EL (cell line): Measurements from ENCODE around the gene GPC4.
"Not testable (repeated sequence)": the region's sequence is repeated elsewhere in the genome, so short reads cannot be mapped to it uniquely, and the experiment has no call there.

Experiments used
- DNase-seq: peaks from one replicate; pipeline ENCODE4 v3.0.0-alpha.2; 2016

Gene GPC4

GRCh38 chrX:133365871-133366611 lies 49.2 kb downstream of the GPC4 start:
- no peak for DNase-seq

GRCh38 chrX:133364865-133365264 lies 50.4 kb downstream of the GPC4 start:
- no peak for DNase-seq

- no peak for DNase-seq
These were observed 51.1 kb downstream of the GPC4 start for GRCh38 chrX:133364196-133364595.

- no peak for DNase-seq
These were observed 52.8 kb downstream of the GPC4 start for GRCh38 chrX:133362538-133362937.

- DNase-seq = no peak
These were observed 55.8 kb downstream of the GPC4 start for GRCh38 chrX:133359466-133359865.

GRCh38 chrX:133353233-133353632 lies 62.1 kb downstream of the GPC4 start:
- DNase-seq = no peak

- no peak for DNase-seq
These were observed 64.5 kb downstream of the GPC4 start for GRCh38 chrX:133350751-133351150.

GRCh38 chrX:133346026-133346425 lies 69.3 kb downstream of the GPC4 start:
- no peak for DNase-seq

GRCh38 chrX:133339566-133339965 lies 75.7 kb downstream of the GPC4 start:
- no peak for DNase-seq

- DNase-seq = no peak
These were observed 78.0 kb downstream of the GPC4 start for GRCh38 chrX:133337250-133337649.

- no peak for DNase-seq
These were observed 80.3 kb downstream of the GPC4 start for GRCh38 chrX:133335027-133335426.

GRCh38 chrX:133333154-133333750 lies 82.0 kb downstream of the GPC4 start:
- DNase-seq = no peak

GRCh38 chrX:133332737-133333136 lies 82.6 kb downstream of the GPC4 start:
- no peak for DNase-seq

GRCh38 chrX:133330956-133331355 lies 84.3 kb downstream of the GPC4 start:
- DNase-seq = no peak

- DNase-seq = no peak
These were observed 89.9 kb downstream of the GPC4 start for GRCh38 chrX:133325422-133325821.

- no peak for DNase-seq
These were observed 91.9 kb downstream of the GPC4 start for GRCh38 chrX:133323431-133323830.

- DNase-seq = not testable (repeated sequence)
These were observed 93.0 kb downstream of the GPC4 start for GRCh38 chrX:133322269-133322668.

GRCh38 chrX:133321451-133321850 lies 93.8 kb downstream of the GPC4 start:
- no peak for DNase-seq

- DNase-seq = no peak
These were observed 101.0 kb downstream of the GPC4 start for GRCh38 chrX:133314281-133314680.

- DNase-seq = no peak
These were observed 106.8 kb downstream of the GPC4 start for GRCh38 chrX:133308499-133308897.

GRCh38 chrX:133307637-133308498 lies 107.4 kb downstream of the GPC4 start:
- no peak for DNase-seq

- DNase-seq = no peak
These were observed 108.2 kb downstream of the GPC4 start for GRCh38 chrX:133307094-133307493.

- no peak for DNase-seq
These were observed 109.0 kb downstream of the GPC4 start for GRCh38 chrX:133306316-133306715.

GRCh38 chrX:133305348-133305747 lies 109.9 kb downstream of the GPC4 start:
- no peak for DNase-seq
